AG10803 (cell line): ENCODE results near the gene CAPN11.

Experiments
- DNase-seq: peaks from one replicate; pipeline ENCODE4 v3.0.0; 2010; ENCODE audit warnings: low read depth
- H3K4me3 ChIP-seq: 2 replicates; pipeline ENCODE4 v1.5.1; 2011; ENCODE audit warnings: mild to moderate bottlenecking, low read length, control low read depth
- TF ChIP-seq, protein P1 (sequence below): conservative IDR thresholded peaks from 2 replicates; pipeline ENCODE4 v1.5.1; 2011; ENCODE audit warnings: mild to moderate bottlenecking, low read length, control low read depth, inconsistent platforms

The CAPN11 gene

DNA sequence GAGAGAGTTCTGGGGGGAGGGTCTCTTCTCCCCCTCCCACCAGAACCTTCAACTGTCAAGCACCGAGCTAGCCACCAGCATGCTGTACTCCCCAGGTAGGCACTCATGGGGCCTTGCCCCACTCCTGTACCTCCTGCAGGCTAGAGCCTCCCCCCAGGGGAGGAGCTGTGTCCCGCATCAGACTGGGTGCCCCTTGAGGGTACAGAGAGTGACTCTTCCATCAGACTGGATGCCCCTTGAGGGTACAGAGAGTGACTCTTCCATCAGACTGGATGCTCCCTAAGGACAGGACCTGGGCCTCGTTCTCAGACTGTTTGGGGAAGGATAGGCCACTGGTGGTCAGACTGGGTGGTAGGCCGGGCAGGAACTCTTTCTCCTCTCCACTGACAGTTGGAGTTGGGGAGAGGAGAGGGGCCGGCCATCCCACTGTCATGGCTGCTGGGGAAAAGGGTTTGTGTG is at the start of gene CAPN11:
TSS of gene CAPN11 (plus strand) at position 51 of the 459 bp plus-strand sequence. CDS start at position 80, 29 bp downstream.
- no peak for DNase-seq
- H3K4me3 ChIP-seq = no peak within 1 kb of the TSS
- TF ChIP-seq, protein P1, sequence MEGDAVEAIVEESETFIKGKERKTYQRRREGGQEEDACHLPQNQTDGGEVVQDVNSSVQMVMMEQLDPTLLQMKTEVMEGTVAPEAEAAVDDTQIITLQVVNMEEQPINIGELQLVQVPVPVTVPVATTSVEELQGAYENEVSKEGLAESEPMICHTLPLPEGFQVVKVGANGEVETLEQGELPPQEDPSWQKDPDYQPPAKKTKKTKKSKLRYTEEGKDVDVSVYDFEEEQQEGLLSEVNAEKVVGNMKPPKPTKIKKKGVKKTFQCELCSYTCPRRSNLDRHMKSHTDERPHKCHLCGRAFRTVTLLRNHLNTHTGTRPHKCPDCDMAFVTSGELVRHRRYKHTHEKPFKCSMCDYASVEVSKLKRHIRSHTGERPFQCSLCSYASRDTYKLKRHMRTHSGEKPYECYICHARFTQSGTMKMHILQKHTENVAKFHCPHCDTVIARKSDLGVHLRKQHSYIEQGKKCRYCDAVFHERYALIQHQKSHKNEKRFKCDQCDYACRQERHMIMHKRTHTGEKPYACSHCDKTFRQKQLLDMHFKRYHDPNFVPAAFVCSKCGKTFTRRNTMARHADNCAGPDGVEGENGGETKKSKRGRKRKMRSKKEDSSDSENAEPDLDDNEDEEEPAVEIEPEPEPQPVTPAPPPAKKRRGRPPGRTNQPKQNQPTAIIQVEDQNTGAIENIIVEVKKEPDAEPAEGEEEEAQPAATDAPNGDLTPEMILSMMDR = no peak

DNA sequence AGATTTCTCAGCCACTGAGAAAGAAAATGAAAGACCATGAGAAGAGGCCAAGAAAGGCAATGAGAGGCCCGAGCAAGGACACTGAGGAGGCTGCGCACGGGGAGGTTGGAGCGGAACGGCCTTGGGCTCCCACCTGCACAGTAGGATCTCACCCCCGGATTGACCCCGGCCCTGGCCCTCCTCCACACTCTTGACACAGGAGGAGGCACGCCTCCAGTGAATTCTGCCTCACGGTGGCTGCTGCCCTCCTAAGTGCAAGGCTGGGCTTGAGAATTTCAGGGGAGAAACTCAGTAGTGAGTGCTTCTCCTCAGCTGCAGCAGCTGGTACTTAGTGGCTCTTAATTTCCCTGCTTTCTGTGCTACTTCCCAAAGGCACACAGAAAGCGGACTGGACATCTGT is 49.4 kb upstream of the CAPN11 start:
- DNase-seq = no peak
- no peak overlapping the region for H3K4me3 ChIP-seq
- TF ChIP-seq, protein P1 = no peak

DNA sequence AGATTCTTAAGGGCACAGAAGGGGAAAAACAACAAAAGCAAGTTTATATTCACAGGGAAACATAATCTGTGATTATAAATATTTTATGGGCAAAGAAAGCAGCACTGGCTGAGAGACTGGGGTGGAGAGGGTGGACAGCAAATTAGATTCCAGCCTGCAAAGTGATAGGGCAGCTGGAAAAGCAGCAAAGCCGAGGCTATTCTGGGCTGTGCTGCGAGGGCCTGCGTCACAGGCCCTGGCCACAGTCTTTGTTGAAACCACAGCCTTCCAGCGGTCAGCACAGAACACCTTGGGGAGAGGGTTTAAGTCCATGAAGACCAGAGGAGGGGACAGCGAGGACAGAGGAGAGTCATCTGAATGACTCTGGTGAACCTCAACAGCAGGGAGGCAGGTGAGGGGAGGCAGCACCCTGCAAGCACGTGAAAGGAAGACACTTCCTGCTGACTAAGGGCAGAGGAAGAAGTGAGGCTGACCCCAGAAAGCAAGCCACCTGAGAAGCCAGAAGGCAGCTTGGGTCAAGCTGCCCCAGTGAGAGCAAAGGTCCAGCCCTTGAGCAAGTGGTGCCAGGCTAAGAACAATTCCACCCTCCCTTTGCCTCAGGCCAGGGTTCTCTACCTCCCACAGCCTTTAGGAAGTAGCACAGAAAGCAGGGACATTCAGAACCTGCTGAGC is 48.5 kb upstream of the CAPN11 start:
- TF ChIP-seq, protein P1 = no peak
- DNase-seq = no peak
- H3K4me3 ChIP-seq = no peak overlapping the region

DNA sequence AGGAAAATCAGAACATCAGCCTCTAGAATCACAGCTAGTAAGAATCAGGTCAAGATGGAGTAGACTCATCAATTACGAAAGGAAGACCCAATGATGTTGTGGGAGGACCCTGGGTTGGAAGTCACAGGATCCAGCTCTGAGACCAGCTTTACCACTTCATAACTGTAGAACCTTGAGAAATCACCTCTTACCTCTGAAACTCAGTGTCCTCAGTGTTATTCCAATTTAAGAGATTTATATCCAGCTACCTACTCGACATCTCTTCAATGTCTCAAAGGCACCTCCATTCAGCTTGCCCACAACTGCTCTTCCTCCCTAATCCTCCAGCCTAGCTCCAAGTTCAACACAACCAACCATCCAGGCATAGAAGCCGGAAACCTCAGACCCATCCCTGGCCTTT is 47.7 kb upstream of the CAPN11 start:
- TF ChIP-seq, protein P1 = no peak
- H3K4me3 ChIP-seq = no peak overlapping the region
- DNase-seq = no peak

DNA sequence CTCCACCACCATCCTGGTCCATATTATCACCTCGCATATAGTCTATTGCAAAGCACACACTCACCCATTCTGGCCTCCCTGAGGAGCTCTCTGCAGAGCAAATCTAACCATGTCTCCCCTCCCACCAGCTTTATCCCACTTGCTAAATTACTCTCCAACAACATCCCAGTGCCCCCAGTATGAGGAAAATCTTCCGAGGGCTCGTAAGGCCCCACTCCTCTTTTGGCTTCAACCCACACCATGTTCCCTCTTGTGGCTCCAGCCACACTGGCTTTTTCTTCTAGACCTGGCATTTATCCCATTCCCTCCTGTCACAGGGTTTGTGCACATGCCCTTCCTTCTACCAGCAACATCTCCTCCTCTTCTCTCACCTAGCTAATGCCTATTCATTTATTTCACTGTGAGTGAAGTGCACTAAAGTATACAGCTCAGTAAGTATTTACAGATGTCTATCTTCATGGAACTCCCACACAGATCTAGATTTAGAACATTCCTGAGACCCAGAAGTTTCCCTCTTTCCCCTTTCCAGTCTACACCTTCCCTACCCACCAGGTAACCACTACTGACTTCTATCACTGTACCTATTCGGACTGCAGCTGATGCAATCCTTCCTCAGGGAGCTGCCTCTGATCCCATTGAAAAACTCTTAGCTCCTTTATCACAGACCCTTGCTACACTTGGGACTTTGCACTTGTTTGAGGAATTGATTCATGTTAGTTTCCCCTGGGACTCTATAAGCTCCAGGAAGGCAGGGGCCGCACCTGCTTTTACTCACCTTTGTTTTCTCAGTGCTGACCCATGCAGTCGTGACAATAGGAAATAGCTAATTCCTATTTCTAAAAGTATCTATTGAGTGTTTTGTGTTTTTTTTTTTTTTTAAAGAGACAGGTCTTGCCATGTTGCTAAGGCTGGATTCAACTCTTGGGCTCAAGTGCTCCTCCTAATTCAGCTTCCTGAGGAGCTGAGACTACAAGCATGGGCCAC is 46.9 kb upstream of the CAPN11 start:
- no peak for DNase-seq
- TF ChIP-seq, protein P1 = no peak
- H3K4me3 ChIP-seq = no peak overlapping the region

DNA sequence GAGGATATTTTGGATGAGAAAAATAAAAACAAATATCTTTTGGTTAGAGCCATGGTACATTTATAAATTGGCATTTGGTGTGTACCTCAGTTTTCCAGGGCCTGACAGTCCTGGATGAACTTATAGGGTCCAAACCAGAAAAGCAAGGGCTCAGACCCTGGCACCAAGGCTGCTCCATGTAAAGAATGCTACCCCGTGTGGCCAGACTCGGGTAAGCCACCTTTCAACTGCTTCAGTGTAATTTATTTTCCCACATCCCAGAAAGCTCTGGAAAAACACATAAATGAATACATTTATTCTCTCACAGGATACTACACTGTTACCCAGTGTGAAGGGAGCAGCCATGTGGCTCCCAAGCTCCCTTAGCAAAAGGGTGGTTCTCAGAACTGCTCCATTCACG is 45.2 kb upstream of the CAPN11 start:
- TF ChIP-seq, protein P1 = peak; percentile 17; the same call in 1 of the 2 replicates
- no peak for DNase-seq
- H3K4me3 ChIP-seq = no peak overlapping the region
